IMR-90 (cell line): ENCODE data around the gene FARS2. TPM values are rescaled to one million over a fixed set of nuclear protein-coding genes. Genes with fewer than 3 reads are reported as not detected.

Experiments
- ATAC-seq: fragments of 200-7000 bp; cut with Tn5 transposase; 2 replicates; pipeline ENCODE4 v1.9.1; 2020; ENCODE audit warnings: low read depth, mild to moderate bottlenecking, moderate library complexity
- BruUV-seq: library from RNA; stranded (reverse); fragments of 400-500 nt; replicated peaks from 2 replicates; lab custom pipeline; 2021; lab: Mats Ljungman, UMichigan
- CTCF ChIA-PET: fragments of 300-600 bp; formaldehyde crosslinking; extraction: SDS; loops from one replicate; lab custom pipeline; 2021; ENCODE audit warnings: antibody characterized with exemption; lab: Yijun Ruan, JAX
- POLR2A ChIA-PET: fragments of 300-600 bp; sonication (Branson Sonifier 250); formaldehyde crosslinking; loops from one replicate; lab custom pipeline; 2022; ENCODE audit warnings: antibody characterized with exemption; ENCODE audit not compliant: unreplicated experiment; lab: Charles Lee
- DNase-seq: peaks from one replicate; pipeline ENCODE4 v3.0.0; 2013
- H2AFZ ChIP-seq: replicated peaks from 2 replicates; pipeline ENCODE3; 2013; ENCODE audit warnings: low read length, mild to moderate bottlenecking; ENCODE audit not compliant: poor library complexity
- H2AK5ac ChIP-seq: 2 replicates; pipeline ENCODE4 v1.6.1; 2013; ENCODE audit warnings: low read depth, low read length, inconsistent platforms
- H2AK9ac ChIP-seq: replicated peaks from 2 replicates; pipeline ENCODE3; 2013; ENCODE audit warnings: mild to moderate bottlenecking, low read depth, low read length, moderate library complexity; ENCODE audit not compliant: poor library complexity
- H2BK120ac ChIP-seq: 2 replicates; pipeline ENCODE4 v1.6.1; 2013; ENCODE audit warnings: low read depth, low read length, inconsistent platforms
- H2BK15ac ChIP-seq: 3 replicates; pipeline ENCODE4 v1.6.1; 2013; ENCODE audit warnings: low read depth, low read length, inconsistent platforms
- H2BK20ac ChIP-seq: 2 replicates; pipeline ENCODE4 v1.6.1; 2013; ENCODE audit warnings: low read depth, mild to moderate bottlenecking, inconsistent platforms, low read length, moderate library complexity
- H2BK5ac ChIP-seq: 2 replicates; pipeline ENCODE4 v1.6.1; 2013; ENCODE audit warnings: mild to moderate bottlenecking, low read depth, low read length, inconsistent platforms; ENCODE audit not compliant: poor library complexity, severe bottlenecking
- H3K14ac ChIP-seq: replicated peaks from 2 replicates; pipeline ENCODE4 v1.6.1; 2013; ENCODE audit warnings: low read depth, low read length, inconsistent platforms
- H3K18ac ChIP-seq: 2 replicates; pipeline ENCODE4 v1.6.1; 2013; ENCODE audit warnings: low read depth, low read length, control low read depth
- H3K23ac ChIP-seq: 2 replicates; pipeline ENCODE4 v1.6.1; 2013; ENCODE audit warnings: low read depth, low read length, inconsistent platforms
- H3K27ac ChIP-seq: 2 replicates; pipeline ENCODE4 v1.5.1; 2013; ENCODE audit warnings: mild to moderate bottlenecking, control low read depth, low read length; ENCODE audit not compliant: insufficient read depth
- H3K27me3 ChIP-seq: 2 replicates; pipeline ENCODE4 v1.6.1; 2013; ENCODE audit warnings: low read length; ENCODE audit not compliant: control insufficient read depth, insufficient read depth
- H3K36me3 ChIP-seq: 2 replicates; pipeline ENCODE4 v1.6.1; 2013; ENCODE audit warnings: low read length, mixed read lengths; ENCODE audit not compliant: control insufficient read depth, insufficient read depth
- H3K4ac ChIP-seq: 2 replicates; pipeline ENCODE4 v1.6.1; 2013; ENCODE audit warnings: low read depth, low read length, inconsistent platforms
- H3K4me1 ChIP-seq: 2 replicates; pipeline ENCODE4 v1.6.1; 2013; ENCODE audit warnings: low read length, mixed read lengths; ENCODE audit not compliant: control insufficient read depth, insufficient read depth
- H3K4me2 ChIP-seq: 2 replicates; pipeline ENCODE4 v1.6.1; 2013; ENCODE audit warnings: low read depth, mild to moderate bottlenecking, control low read depth, low read length, moderate library complexity
- H3K4me3 ChIP-seq: 2 replicates; pipeline ENCODE4 v1.5.1; 2013; ENCODE audit warnings: low read depth, mild to moderate bottlenecking, control low read depth, low read length, moderate library complexity; ENCODE audit not compliant: insufficient read depth
- H3K56ac ChIP-seq: 2 replicates; pipeline ENCODE4 v1.6.1; 2013; ENCODE audit warnings: low read length, inconsistent platforms; ENCODE audit not compliant: insufficient read depth; ENCODE audit errors: extremely low read depth
- H3K79me1 ChIP-seq, 2 experiments: 2 replicates each; pipeline ENCODE4 v1.6.1; 2013; ENCODE audit warnings: low read length in 2 of 2, inconsistent platforms in 1 of 2, low read depth in 1 of 2
- H3K9ac ChIP-seq: 2 replicates; pipeline ENCODE4 v1.6.1; 2013; ENCODE audit warnings: low read depth, low read length, control low read depth
- H3K9me1 ChIP-seq: 2 replicates; pipeline ENCODE4 v1.6.1; 2013; ENCODE audit warnings: low read length, inconsistent platforms; ENCODE audit not compliant: insufficient read depth
- H3K9me3 ChIP-seq: 2 replicates; pipeline ENCODE4 v1.6.1; 2013; ENCODE audit warnings: low read length; ENCODE audit not compliant: control insufficient read depth, insufficient read depth
- H4K20me1 ChIP-seq: 2 replicates; pipeline ENCODE4 v1.6.1; 2013; ENCODE audit warnings: low read length, inconsistent platforms; ENCODE audit not compliant: insufficient read depth
- H4K5ac ChIP-seq: 2 replicates; pipeline ENCODE4 v1.6.1; 2013; ENCODE audit warnings: mild to moderate bottlenecking, low read depth, low read length, control low read depth
- H4K8ac ChIP-seq, 2 experiments: 2 replicates each; pipeline ENCODE4 v1.6.1; 2013; ENCODE audit warnings: low read depth in 2 of 2, low read length in 2 of 2, control low read depth in 1 of 2, inconsistent platforms in 1 of 2
- H4K91ac ChIP-seq: 2 replicates; pipeline ENCODE4 v1.6.1; 2013; ENCODE audit warnings: low read depth, low read length, inconsistent platforms; ENCODE audit not compliant: insufficient read depth
- BHLHE40 ChIP-seq: fragments of 150-350 bp; IDR thresholded peaks from 2 replicates; pipeline ENCODE4 v1.6.1; 2016; ENCODE audit warnings: mild to moderate bottlenecking, low read depth, low read length
- ELK1 ChIP-seq: fragments of 150-350 bp; IDR thresholded peaks from 2 replicates; pipeline ENCODE4 v1.6.1; 2016; ENCODE audit warnings: low read depth, mild to moderate bottlenecking, low read length, moderate library complexity, borderline replicate concordance
- MAFK ChIP-seq: IDR thresholded peaks from 2 replicates; pipeline ENCODE4 v1.6.1; 2012; ENCODE audit warnings: low read depth, low read length, improper control_type of control experiment
- SMC3 ChIP-seq: fragments of 150-350 bp; IDR thresholded peaks from 2 replicates; pipeline ENCODE4 v1.6.1; 2016; ENCODE audit warnings: low read depth, mild to moderate bottlenecking, antibody characterized with exemption, low read length, moderate library complexity
- WGBS, 2 experiments: methylation state at CpG; one replicate each; pipeline versions ENCODE4 v1.1.5 to v1.1.7; 2013; ENCODE audit warnings: missing lambda C conversion rate in 2 of 2; ENCODE audit not compliant: insufficient read length in 1 of 2; ENCODE audit errors: extremely low coverage in 2 of 2; 5-methylcytosine and 5-hydroxymethylcytosine counted together
- dilution Hi-C: fragments of 300-500 bp; cut with HindIII; formaldehyde crosslinking; loops from one replicate; pipeline ENCODE4 v1.14.3; 2018; ENCODE audit warnings: low sequenced_read_pairs; ENCODE audit not compliant: unreplicated experiment
- in situ Hi-C: fragments of 300-500 bp; cut with MboI; formaldehyde crosslinking; loops from 3 replicates; pipeline ENCODE4 v1.14.3; 2019; ENCODE audit warnings: low sequenced_read_pairs, inconsistent platforms, mixed read lengths
- intact Hi-C: fragments of 100-400 bp; cut with micrococcal nuclease; formaldehyde crosslinking; loops from 2 replicates; pipeline ENCODE4 v1.10.0; 2022
- polyA plus RNA-seq, 3 experiments: library from polyadenylated mRNA; depleted of rRNA; stranded (reverse); fragments of >200 nt; gene quantifications; 2 replicates each; pipeline ENCODE4 v1.2.3, GENCODE V29; 2012; ENCODE audit warnings: low replicate concordance in 1 of 3
- total RNA-seq: library from RNA; depleted of rRNA; stranded (reverse); fragments of >200 nt; gene quantifications from 2 replicates; pipeline ENCODE4 v1.2.3, GENCODE V29; 2012

FARS2 gene
- total and polyA plus RNA-seq, 2 of the 4 experiments (the other 2 are of a cell fraction): 12.1 to 28.9 TPM

DNA sequence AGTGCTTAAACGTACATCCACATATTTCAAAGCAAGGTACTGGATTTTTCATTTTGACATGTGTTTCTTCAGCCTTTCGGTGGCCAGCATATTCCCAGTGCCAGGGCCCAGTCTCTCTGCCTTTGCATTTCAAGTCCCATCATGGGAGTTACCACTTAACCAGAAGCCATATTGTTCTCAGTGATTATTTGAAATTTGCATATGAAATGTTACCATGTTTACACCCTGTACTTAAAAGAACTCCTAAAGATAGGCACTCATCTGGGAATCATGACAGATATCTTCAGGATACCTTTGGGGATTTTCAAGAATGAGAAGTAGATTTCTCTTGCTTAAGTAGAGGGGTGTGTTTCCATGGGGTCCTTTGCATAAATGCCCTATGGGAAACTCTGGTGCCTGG is 377.9 kb downstream of the FARS2 start:
- Histone ChIP-seq H3K4me1 (no peaks in the 10 kb centered on the region), H2BK15ac (no peak overlapping the region), H3K4ac (no peak overlapping the region), H3K4me2 (no peak overlapping the region), H2AFZ (no peak overlapping the region), H2BK5ac (no peak overlapping the region), H3K9ac (no peak overlapping the region), H4K20me1 (no peaks in the 10 kb centered on the region), H4K5ac (no peak overlapping the region), H3K14ac (no peak overlapping the region), H3K18ac (no peak overlapping the region), H2BK20ac (no peak overlapping the region), H2AK5ac (no peak overlapping the region), H3K9me3 (peaks cover 9% of the 10 kb centered on the region; the same call in 1 of the 2 replicates), H3K23ac (no peak overlapping the region), H2AK9ac (no peak overlapping the region), H3K4me3 (no peak overlapping the region), H4K8ac (no peak overlapping the region), H3K36me3 (no peaks in the 10 kb centered on the region), H4K91ac (no peak overlapping the region), H3K27me3 (no peaks in the 10 kb centered on the region), H3K9me1 (no peaks in the 10 kb centered on the region), H3K79me1 (no peaks in the 10 kb centered on the region), H2BK120ac (no peak overlapping the region), H3K56ac (no peak overlapping the region), H3K27ac (no peak overlapping the region)
- intact Hi-C loops (no loop called here), in situ Hi-C loops (no loop called here), dilution Hi-C loops (no loop called here)
- CTCF ChIA-PET: no interaction called here
- DNase-seq (no peak), ATAC-seq (no peak)
- no peak for TF ChIP-seq SMC3
- no peak for TF ChIP-seq MAFK
- no peak for TF ChIP-seq ELK1
- no peak for TF ChIP-seq BHLHE40
- WGBS, 2 experiments: no CpG with 5 or more reads among the region's 2 CpGs
- POLR2A ChIA-PET: no interaction called here
- no TSS peak for BruUV-seq
